Skeletal muscle cell (primary cell): ENCODE data around the gene GABRE.

Experiments used
- DNase-seq: peaks from one replicate; pipeline ENCODE4 v3.0.0-alpha.2; 2010; ENCODE audit warnings: low read depth
- H3K4me3 ChIP-seq: 2 replicates; pipeline ENCODE4 v1.5.1; 2011; ENCODE audit warnings: low read depth, mild to moderate bottlenecking, control low read depth, low read length, moderate library complexity

The GABRE gene

GRCh38 chrX:151974336-151975227 is at the start of gene GABRE:
TSS of gene GABRE (minus strand) at chrX:151974676. CDS start at chrX:151974625, 51 bp downstream.
- peak within 1 kb of the TSS; percentile 65 for H3K4me3 ChIP-seq
- no peak for DNase-seq

DNA sequence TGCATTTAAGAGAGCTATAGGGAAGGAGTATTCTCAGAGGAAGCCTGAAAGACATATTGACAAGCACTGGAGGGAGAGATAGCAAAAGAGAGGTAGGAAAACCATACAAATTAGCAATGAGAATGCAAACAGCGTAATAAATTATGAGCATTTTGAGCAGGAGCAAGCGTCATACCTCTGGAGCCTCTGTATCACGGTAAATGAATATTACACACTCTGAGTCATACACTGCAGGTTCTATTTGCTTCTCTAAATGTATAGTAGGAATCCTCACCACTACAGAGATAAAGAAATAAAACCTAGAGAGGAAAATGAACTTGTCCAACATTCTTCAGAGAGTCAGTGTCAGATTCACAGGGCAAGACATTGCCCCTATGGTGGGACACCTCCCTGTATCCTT is 46.4 kb upstream of the GABRE start:
- no peak overlapping the region for H3K4me3 ChIP-seq
- no peak for DNase-seq

DNA sequence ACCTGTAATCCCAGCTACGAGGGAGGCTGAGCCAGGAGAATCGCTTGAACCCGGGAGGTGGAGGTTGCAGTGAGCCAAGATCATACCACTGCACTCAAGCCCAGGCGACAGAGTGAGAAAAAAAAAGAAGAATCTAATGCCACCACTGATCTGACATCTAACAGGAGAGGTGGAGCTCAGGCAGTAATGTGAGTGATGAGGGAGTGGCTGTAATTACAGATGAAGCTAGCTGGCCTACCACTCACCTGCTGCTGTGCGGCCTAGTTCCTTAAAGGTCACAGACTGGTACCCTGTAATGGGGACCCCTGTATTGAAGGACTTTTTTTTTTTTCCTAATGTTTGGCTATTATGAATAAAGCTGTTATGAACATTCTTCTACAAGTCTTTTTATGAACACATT is 25.3 kb upstream of the GABRE start:
- H3K4me3 ChIP-seq, result no peak overlapping the region
- no peak for DNase-seq

- H3K4me3 ChIP-seq, result no peak overlapping the region
- no peak for DNase-seq
Measured at GRCh38 chrX:151997539-151997938, 23.1 kb upstream of the GABRE start.

DNA sequence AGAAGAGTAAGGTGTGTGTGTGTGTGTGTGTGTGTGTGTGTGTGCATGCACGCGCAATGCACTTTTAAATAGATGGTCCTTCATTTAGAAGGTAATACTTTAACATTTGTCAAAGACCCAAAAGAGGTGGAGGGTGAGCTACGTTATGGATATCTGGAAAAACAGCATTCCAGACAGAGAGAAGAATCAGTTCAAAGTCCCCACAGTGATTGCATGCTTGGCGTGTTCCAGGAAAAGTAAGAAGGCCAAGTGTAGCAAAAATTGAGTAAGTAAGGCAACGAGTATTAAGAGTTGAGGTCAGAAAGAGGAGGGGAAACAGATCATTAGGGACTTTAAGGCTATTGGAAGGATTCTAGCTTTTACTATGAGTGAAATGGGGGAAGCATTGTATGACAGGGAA is 21.9 kb upstream of the GABRE start:
- no peak for DNase-seq
- no peak overlapping the region for H3K4me3 ChIP-seq

DNA sequence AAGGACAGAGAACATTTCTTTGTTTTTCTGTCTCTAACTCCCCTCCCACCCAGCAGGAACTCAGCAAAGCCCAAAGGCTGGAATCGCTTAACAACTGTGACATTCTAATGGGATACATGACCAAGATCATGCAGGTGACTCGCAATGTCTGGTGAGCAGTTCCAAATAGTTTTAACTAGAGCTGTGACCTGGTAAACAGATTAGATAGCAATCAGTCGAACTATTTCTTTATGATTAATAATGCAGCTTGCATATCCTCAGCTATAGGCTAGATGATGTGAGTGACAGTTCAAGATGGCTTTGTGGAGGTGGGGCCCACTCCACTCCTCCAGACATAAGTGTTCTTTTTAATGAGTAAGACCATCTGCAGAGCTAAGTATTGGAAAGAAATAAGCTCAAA is 20.0 kb upstream of the GABRE start:
- no peak for DNase-seq
- H3K4me3 ChIP-seq, result no peak overlapping the region

DNA sequence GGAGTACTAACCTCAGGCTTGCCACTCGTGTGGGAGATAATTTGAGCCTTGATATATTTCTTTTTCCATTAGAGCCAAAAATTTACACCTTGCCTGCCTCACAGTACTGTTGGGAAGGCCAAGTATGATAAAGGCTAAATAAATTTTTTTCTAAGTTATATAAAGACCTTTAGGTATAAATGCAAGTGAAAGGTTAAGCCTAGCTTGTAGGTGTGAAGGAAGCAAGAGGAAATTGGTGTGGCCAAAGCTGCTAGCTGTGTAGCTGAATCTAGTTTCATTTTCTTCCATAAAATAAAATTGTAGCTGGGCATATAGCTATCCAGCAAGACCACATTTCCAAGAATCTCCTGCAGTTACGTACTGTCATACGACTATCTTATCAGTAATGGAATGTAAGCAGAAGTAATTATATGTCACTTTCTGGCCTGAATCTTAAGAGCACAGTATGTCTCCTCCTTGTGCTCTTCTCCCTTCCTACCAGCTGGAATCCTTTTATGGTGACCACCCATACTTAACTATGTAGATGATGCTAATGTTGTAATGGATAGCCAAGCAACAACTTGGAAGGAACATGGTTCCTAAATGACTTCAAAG is 14.3 kb upstream of the GABRE start:
- DNase-seq, result no peak
- no peak overlapping the region for H3K4me3 ChIP-seq

DNA sequence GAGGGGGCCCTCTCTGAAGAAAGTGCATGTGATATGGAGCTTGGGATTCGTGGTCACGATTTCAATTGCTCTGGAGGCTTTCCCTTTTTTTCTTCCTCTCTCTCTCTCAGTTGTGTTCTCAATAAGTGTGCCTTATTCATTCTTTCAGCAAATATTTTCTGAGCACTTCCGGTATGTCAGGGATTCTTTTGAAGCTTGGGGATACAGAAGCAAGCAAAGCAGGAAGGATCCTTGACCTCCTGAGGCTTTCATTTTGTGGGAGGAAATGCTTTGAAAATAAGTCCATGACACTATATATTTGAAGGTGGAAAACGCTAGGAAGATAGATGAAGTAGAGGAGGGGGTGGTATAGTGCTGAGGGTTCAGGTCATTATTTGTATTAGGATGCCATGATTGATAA is 12.6 kb upstream of the GABRE start:
- no peak overlapping the region for H3K4me3 ChIP-seq
- no peak for DNase-seq

DNA sequence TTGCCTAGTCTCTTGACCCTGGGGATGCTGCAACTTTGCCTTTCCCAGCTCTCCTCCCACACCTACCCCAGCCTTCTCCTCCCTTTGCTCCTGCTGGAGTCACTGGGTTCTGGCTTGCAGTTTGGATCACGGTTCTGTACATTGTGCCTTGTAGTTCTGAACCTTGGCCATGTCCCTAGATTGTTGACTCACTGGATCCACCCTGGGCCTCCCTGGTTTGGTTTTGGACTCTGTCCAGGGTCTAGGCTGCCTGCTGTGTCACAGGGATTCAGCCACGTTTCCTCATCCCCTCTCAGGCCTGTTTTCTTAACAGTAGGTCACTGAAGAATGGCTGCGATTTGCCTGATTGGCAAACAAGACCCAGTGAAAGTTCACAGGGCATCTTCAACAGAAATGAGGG is 11.5 kb upstream of the GABRE start:
- no peak for DNase-seq

DNA sequence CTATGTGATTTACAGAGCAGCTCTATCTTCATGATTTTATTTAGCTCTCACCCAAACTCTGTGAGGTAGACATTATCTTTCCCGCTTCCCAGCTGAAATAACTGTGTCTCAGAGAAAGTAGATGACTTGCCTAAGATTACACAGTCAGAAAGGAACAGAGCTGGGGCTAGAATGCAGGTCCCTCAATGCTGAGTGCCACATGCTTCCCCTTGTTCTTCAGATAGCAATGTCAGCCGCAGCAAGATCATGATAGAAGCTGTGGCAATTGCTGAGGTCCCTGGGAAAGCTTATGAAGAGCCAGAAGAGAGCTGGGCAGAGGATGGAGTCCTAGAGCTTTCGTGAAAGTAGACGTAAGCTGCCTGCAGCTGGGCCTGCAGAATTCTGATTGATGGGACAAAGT is 11.1 kb upstream of the GABRE start:
- no peak for DNase-seq
- H3K4me3 ChIP-seq, result no peak overlapping the region

More for the DNA sequence above, 11.5 kb upstream of the GABRE start:
- H3K4me3 ChIP-seq, result no peak overlapping the region

DNA sequence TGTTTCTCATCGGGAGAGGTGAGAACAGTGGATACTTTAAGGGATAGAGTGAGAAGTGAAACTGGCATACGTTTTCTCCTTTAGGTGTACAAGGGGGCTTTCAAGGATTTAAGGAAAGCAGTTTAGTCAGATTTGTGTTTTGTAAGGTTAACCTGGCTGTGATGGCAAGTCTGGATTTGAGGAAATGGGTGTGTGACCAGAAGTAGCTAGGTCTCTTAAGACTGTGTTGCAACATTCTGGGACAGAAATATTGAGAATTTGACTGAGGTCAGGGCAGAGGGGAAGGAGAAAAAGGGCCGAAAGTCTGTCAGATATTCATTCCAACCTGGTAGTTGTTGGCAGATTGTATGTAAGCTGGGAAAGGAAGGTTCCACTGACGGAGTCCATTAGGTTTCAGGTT is 10.4 kb upstream of the GABRE start:
- no peak for DNase-seq
- H3K4me3 ChIP-seq, result no peak overlapping the region

GRCh38 chrX:151984328-151984727 is 9.9 kb upstream of the GABRE start:
- DNase-seq, result peak; percentile 73
- no peak overlapping the region for H3K4me3 ChIP-seq

DNA sequence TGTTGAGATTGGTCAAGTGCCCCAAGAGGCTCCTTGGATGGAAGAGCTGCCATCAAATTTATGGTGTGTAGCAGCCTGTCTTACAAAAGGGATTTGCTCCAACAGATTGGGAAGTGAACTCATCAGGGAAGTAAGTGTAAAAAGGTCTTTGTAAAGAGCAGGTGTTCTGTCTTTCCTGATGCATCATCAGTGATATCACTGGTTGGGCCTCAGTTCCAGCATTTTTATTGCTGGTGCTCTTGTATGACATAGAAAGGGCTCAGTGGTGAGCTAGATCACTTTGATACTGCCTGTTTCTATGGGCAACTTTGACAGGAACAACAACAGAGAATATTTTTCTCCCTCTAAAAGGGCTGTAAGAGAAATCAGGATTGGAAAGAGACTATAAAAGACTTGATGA is 8.7 kb upstream of the GABRE start:
- H3K4me3 ChIP-seq, result no peak overlapping the region
- no peak for DNase-seq

- DNase-seq, result peak; percentile 67
- no peak overlapping the region for H3K4me3 ChIP-seq
Measured at GRCh38 chrX:151982222-151982621, 7.7 kb upstream of the GABRE start.

DNA sequence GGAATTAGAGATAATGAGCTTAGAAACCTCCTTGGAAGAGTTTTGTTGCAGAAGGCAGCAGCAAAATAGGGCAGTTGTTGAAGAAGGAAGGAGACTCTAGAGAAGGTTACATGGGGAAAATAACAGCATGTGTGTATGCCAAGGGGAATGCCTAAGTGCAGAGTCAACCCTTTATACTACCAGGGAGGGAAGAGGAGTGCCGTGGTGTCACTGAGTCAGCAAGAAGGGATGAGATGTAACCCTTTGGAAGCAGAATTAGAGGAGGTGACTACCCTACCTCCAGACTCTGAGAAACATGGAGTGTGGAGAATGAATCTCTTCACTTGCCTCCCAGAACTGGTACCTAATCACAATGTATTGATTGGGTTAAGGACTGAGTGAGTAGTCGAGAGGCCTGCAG is 6.7 kb upstream of the GABRE start:
- H3K4me3 ChIP-seq, result no peak overlapping the region
- DNase-seq, result peak; percentile 53

GRCh38 chrX:151977923-151978322 is 3.4 kb upstream of the GABRE start:
- DNase-seq, result no peak
- no peak overlapping the region for H3K4me3 ChIP-seq

- DNase-seq, result no peak
- no peak overlapping the region for H3K4me3 ChIP-seq
Measured at GRCh38 chrX:151977009-151977408, 2.5 kb upstream of the GABRE start.

- DNase-seq, result no peak
- no peak overlapping the region for H3K4me3 ChIP-seq
Measured at GRCh38 chrX:151975736-151976275, 1.3 kb upstream of the GABRE start.

DNA sequence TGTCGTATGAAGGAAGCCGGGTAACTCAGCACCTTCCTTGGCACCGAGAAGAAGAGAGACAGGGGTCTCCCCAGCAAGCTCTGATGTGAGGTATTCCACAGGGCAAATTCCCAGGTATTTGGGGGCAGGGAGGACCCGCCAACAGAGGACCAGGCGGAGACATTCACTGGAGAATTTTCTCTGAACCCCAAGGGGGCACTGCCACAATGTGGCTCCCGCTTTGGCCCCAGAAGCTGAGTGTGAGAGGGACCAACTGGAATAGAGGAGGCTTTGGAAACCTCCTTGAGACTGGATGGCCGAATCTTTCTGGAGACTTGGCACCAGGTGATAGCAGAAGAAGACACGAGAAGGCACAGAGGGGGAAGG is 735 bp upstream of the GABRE start:
- no peak for DNase-seq
- peak overlapping the region; percentile 65 for H3K4me3 ChIP-seq

- peak overlapping the region; percentile 65 for H3K4me3 ChIP-seq
- DNase-seq, result no peak
Measured at GRCh38 chrX:151973851-151974335, 583 bp downstream of the GABRE start.
